Upper lobe of left lung (tissue), 6 donors: ENCODE measurements around the gene GRIK2. TPM values are rescaled to one million over a fixed set of nuclear protein-coding genes. Genes with fewer than 3 reads are reported as not detected.

Experiments used
- ATAC-seq, 2 donors: fragments of 200-7000 bp; cut with Tn5 transposase; one replicate each; pipeline ENCODE4 v1.9.1; 2022; ENCODE audit warnings: mild to moderate bottlenecking in 2 of 2, moderate library complexity in 2 of 2; ENCODE audit not compliant: low FRiP score in 2 of 2
- DNase-seq, 2 donors: peaks; one replicate each; pipeline ENCODE4 v3.0.0-alpha.2; 2019 to 2020
- H3K27ac ChIP-seq, 4 donors: fragments of 200-600 bp; sonication (generic); one replicate each; pipeline ENCODE4 v1.5.1; 2016 to 2019
- H3K27me3 ChIP-seq, 4 donors: fragments of 200-600 bp; sonication (generic); one replicate each; pipeline ENCODE4 v1.5.1; 2017 to 2019
- H3K36me3 ChIP-seq, 4 donors: fragments of 200-600 bp; sonication (generic); one replicate each; pipeline ENCODE4 v1.5.1; 2016 to 2019
- H3K4me1 ChIP-seq, 4 donors: fragments of 200-600 bp; sonication (generic); one replicate each; pipeline ENCODE4 v1.5.1; 2018 to 2019
- H3K4me3 ChIP-seq, 4 donors: fragments of 200-600 bp; sonication (generic); one replicate each; pipeline ENCODE4 v1.5.1; 2017 to 2019; ENCODE audit warnings: mild to moderate bottlenecking in 2 of 4, moderate library complexity in 1 of 4
- H3K9me3 ChIP-seq, 4 donors: fragments of 200-600 bp; sonication (generic); one replicate each; pipeline ENCODE4 v1.5.1; 2018 to 2019
- CTCF ChIP-seq, 6 experiments: fragments of 450-650 bp in 4 of 6; fragments of 200-600 bp in 2 of 6; sonication (generic) in 2 of 6; IDR thresholded peaks; one replicate each; pipeline ENCODE4 v1.5.1; 2016 to 2019; ENCODE audit warnings: antibody characterized with exemption in 6 of 6
- EP300 ChIP-seq, 4 donors: sonication (generic); formaldehyde crosslinking; IDR thresholded peaks; one replicate each; pipeline ENCODE4 v1.5.1; 2017; ENCODE audit warnings: antibody characterized with exemption in 4 of 4, control low read depth in 2 of 4
- POLR2A ChIP-seq, 4 donors: fragments of 450-650 bp; IDR thresholded peaks; one replicate each; pipeline ENCODE4 v1.5.1; 2016 to 2017; ENCODE audit warnings: antibody characterized with exemption in 4 of 4, mild to moderate bottlenecking in 2 of 4
- POLR2AphosphoS5 ChIP-seq, 2 donors: sonication (generic); formaldehyde crosslinking; IDR thresholded peaks; one replicate each; pipeline ENCODE4 v1.5.1; 2017; ENCODE audit warnings: antibody characterized with exemption in 2 of 2
- WGBS, 2 donors: methylation state at CpG; one replicate each; pipeline ENCODE4 v1.1.5; 2017 to 2018; 5-methylcytosine and 5-hydroxymethylcytosine counted together
- total RNA-seq, 6 donors: library from RNA; depleted of rRNA in 4 of 6; stranded (reverse); fragments of >200 nt in 4 of 6; gene quantifications; one replicate each; pipeline versions ENCODE4 v1.1.0 to v1.2.1, GENCODE V29; 2016 to 2021
- donor health status: DM: no; HTN: no; CAD: no; lungs with moderate emphysema.
- donor health status: DM: no; HTN: yes; CAD: no; lungs with severe emphysema.

The GRIK2 gene
- total RNA-seq, 6 donors from 2014 or later, result 0.07 to 1.2 (median 0.50) TPM; not detected in 2

DNA sequence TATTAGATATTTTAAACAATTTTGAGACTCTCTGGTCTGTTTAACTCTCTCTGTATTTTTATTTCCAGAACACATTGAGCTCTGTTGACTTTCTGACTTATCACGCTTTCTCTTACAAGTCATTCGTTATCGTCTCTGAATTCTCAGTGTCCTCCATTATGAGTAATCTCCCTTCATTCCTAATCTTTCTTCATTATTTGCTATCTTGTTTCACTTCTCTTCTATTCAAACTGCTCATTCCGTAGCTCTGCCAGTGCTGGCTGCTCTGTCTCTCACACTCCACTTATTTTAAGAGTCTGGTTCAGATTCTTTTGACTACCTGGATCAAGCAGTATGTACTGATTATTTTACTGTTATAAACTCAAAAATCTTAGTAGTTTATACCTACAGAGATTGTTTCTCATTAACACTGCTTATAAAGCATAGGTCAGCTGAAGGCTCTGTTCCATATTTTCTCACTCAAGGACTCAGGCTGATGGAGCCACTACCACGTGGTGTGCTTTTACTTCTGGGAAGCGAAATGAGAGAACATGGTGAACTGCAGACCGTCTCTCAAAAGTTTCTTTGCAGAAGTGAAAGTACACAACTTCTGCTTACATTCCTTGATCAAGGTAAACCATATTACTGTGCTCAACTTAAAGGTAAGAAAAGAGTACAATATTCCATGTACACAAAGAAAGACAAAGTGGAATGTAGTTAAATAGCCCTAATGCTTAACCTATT lies 485.2 kb downstream of the GRIK2 start:
- ATAC-seq (no peak), DNase-seq (peak in 1 of 2 donors; percentile 19)
- TF ChIP-seq POLR2AphosphoS5 (IDR thresholded peaks at IDR 0.05), result no peak
- Histone ChIP-seq H3K36me3 (no peaks in the 10 kb centered on the region), H3K4me1 (no peaks in the 10 kb centered on the region), H3K9me3 (no peaks in the 10 kb centered on the region), H3K27ac (no peak overlapping the region), H3K27me3 (no peaks in the 10 kb centered on the region), H3K4me3 (no peak overlapping the region)
- WGBS, 2 donors, result 58 to 62% methylated on average over 7 of the region's 7 CpGs

DNA sequence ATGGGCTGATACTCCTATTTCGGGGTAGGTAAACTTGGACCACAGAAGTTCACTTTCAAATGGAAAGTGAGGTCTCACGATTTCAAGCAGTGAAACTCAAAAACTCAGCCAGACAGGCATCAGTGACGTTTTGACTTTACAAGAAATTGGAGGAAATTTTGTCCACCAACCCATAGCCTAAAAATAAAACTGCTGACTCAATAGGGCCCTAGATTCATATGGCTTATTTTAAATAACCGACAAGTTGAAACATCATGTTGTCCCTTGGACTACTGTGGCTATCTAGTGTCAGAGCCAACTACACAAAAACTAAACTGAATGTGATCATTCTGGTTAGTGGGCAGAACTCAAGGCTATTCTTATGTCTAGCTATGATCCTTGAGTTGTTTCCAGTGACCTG lies 486.3 kb downstream of the GRIK2 start:
- TF ChIP-seq POLR2AphosphoS5 (IDR thresholded peaks at IDR 0.05) (no peak), CTCF (IDR thresholded peaks at IDR 0.05) (no peak), EP300 (IDR thresholded peaks at IDR 0.05) (no peak)
- Histone ChIP-seq H3K27ac (no peak overlapping the region), H3K4me3 (no peak overlapping the region), H3K27me3 (no peaks in the 10 kb centered on the region), H3K36me3 (no peaks in the 10 kb centered on the region), H3K9me3 (no peaks in the 10 kb centered on the region), H3K4me1 (no peaks in the 10 kb centered on the region)
- 70 to 73% methylated on average over 4 of the region's 4 CpGs for WGBS, 2 donors
- ATAC-seq (no peak), DNase-seq (no peak)

DNA sequence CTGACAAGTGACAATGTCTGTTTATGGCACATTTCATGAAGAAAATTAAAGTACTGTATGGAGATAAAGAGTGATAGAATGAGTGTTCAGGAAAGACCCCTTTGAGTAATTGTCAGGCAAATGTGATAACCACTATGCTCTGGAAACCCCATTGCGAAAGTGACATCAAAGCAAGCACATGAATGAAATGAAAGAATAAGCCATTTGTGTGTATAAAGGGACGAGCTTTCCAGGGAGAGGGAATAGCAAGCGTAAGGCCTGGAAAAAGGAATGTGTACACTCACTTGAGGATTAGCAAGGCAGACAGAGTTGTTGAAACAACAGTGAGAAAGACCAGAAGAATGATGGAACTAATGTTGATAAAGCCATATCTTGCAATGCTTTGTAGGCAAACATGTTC lies 490.0 kb downstream of the GRIK2 start:
- no peak for ATAC-seq
- no peak overlapping the region for H3K4me3 ChIP-seq

DNA sequence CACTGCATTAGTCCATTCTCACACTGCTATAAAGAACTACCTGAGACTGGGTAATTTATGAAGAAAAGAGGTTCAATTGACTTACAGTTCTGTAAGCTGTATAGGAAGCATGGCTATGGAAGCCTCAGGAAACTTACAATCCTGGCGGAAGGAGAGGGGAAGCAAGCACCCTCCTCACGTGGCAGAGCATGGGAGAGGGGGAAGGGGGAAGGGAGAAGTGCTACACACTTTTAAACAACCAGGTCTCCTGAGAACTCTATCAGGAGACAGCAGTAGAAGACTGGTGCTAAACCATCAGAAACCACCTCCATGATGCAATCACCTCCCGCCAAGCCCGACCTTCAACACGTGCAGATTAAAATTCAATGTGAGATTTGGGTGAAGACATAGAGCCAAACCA lies 494.0 kb downstream of the GRIK2 start:
- WGBS, 2 donors, result 54 to 57% methylated on average over 5 of the region's 5 CpGs
- Histone ChIP-seq H3K27me3 (no peaks in the 10 kb centered on the region), H3K9me3 (no peaks in the 10 kb centered on the region), H3K4me3 (no peak overlapping the region), H3K4me1 (no peaks in the 10 kb centered on the region), H3K36me3 (no peaks in the 10 kb centered on the region), H3K27ac (no peak overlapping the region)
- TF ChIP-seq POLR2AphosphoS5 (IDR thresholded peaks at IDR 0.05), result no peak
- TF ChIP-seq EP300 (IDR thresholded peaks at IDR 0.05), result no peak
- TF ChIP-seq POLR2A (IDR thresholded peaks at IDR 0.05), result no peak
- TF ChIP-seq CTCF (IDR thresholded peaks at IDR 0.05), result no peak
- DNase-seq (no peak), ATAC-seq (no peak)

More for the DNA sequence above, 490.0 kb downstream of the GRIK2 start:
- H3K9me3 ChIP-seq, result no peaks in the 10 kb centered on the region
- no peaks in the 10 kb centered on the region for H3K36me3 ChIP-seq
- no peak for TF ChIP-seq POLR2AphosphoS5 (IDR thresholded peaks at IDR 0.05)
- TF ChIP-seq EP300 (IDR thresholded peaks at IDR 0.05), result no peak
- TF ChIP-seq POLR2A (IDR thresholded peaks at IDR 0.05), result no peak
- no peaks in the 10 kb centered on the region for H3K4me1 ChIP-seq
- no peak for DNase-seq
- H3K27me3 ChIP-seq, result no peaks in the 10 kb centered on the region
- no peak overlapping the region for H3K27ac ChIP-seq
- 77 to 78% methylated on average over 3 of the region's 3 CpGs for WGBS, 2 donors

GRCh38 chr6:101907356-101908217 lies 514.1 kb downstream of the GRIK2 start:
- ATAC-seq, result no peak
- DNase-seq, result no peak
- Histone ChIP-seq H3K27ac (no peak overlapping the region), H3K4me3 (no peak overlapping the region), H3K9me3 (no peaks in the 10 kb centered on the region), H3K36me3 (no peaks in the 10 kb centered on the region), H3K27me3 (no peaks in the 10 kb centered on the region), H3K4me1 (no peaks in the 10 kb centered on the region)
- 82 to 83% methylated on average over 6 of the region's 6 CpGs for WGBS, 2 donors
- TF ChIP-seq CTCF (IDR thresholded peaks at IDR 0.05) (no peak), POLR2AphosphoS5 (IDR thresholded peaks at IDR 0.05) (no peak), EP300 (IDR thresholded peaks at IDR 0.05) (no peak), POLR2A (IDR thresholded peaks at IDR 0.05) (no peak)
